ENCODE measurements around the gene HEPHL1. TPM values are rescaled to one million over a fixed set of nuclear protein-coding genes. Genes with fewer than 3 reads are reported as not detected.

The HEPHL1 gene
- total and polyA plus RNA-seq, 2 donors (not counting 1 experiment from before 2014, with no cell fraction given) = not detected

GRCh38 chr11:94000659-94001058, 20.5 kb upstream of the HEPHL1 start:
- no peaks in the 10 kb centered on the region for H3K27me3 ChIP-seq (replicated peaks in 1 of 4; ENCODE audit: control extremely low read depth in 1 of 4, control insufficient read depth in 3 of 4, insufficient read depth in 4 of 4, low read length in 3 of 4)
- H3K4me3 ChIP-seq (ENCODE audit: control extremely low read depth in 1 of 5, extremely low read depth in 1 of 5, insufficient read depth in 1 of 5, low read depth in 2 of 5, low read length in 4 of 5) = no peak overlapping the region
- H2AFZ ChIP-seq (ENCODE audit: insufficient read depth, low read depth, low read length, poor library complexity, severe bottlenecking) = no peak overlapping the region
- TF ChIP-seq CTCF (IDR thresholded peaks at IDR 0.05) = no peak
- no peak for TF ChIP-seq EZH2 (IDR thresholded peaks at IDR 0.05; ENCODE audit: borderline replicate concordance, insufficient read depth, low read depth, low read length, poor library complexity, severe bottlenecking)
- Mint-ChIP-seq H3K9me3 (ENCODE audit: insufficient read depth) (peaks cover 11% of the 10 kb centered on the region), H3K4me3 (no peak overlapping the region), H3K27ac (no peak overlapping the region), H3K4me1 (no peaks in the 10 kb centered on the region), H3K27me3 (peaks cover 3% of the 10 kb centered on the region)
- H3K4me2 ChIP-seq (replicated peaks; ENCODE audit: low read depth, low read length, poor library complexity, severe bottlenecking) = no peak overlapping the region
- no peak overlapping the region for H3K27ac ChIP-seq (ENCODE audit: low read length in 2 of 2)
- no CpG with 5 or more reads among the region's 2 CpGs for WGBS (ENCODE audit: insufficient coverage)
- no peaks in the 10 kb centered on the region for H3K4me1 ChIP-seq (ENCODE audit: control insufficient read depth in 2 of 2, insufficient read depth in 2 of 2, low read length in 2 of 2)
- intact Hi-C loops (cut with micrococcal nuclease) = no loop called here
- no peaks in the 10 kb centered on the region for H4K20me1 ChIP-seq (ENCODE audit: control insufficient read depth, insufficient read depth, low read length, poor library complexity, severe bottlenecking)
- no peak for DNase-seq
- no peak overlapping the region for H3K9ac ChIP-seq (ENCODE audit: low read length)
- H3K9me3 ChIP-seq (ENCODE audit: control extremely low read depth in 1 of 3, control insufficient read depth in 2 of 3, insufficient read depth in 1 of 3, low read length in 2 of 3) = peaks cover 0 to 5% (median 0%) of the 10 kb centered on the region in 3 donors
- ChIA-PET POLR2A (no interaction called here), CTCF (no interaction called here)
- ATAC-seq (ENCODE audit: low read depth) = no peak
- no peaks in the 10 kb centered on the region for H3K36me3 ChIP-seq (replicated peaks in 1 of 2; ENCODE audit: control extremely low read depth in 1 of 2, control insufficient read depth in 1 of 2, extremely low read depth in 1 of 2, insufficient read depth in 2 of 2, low read length in 1 of 2)
- H3K79me2 ChIP-seq (ENCODE audit: control insufficient read depth, insufficient read depth, low read length) = no peaks in the 10 kb centered on the region

DNA sequence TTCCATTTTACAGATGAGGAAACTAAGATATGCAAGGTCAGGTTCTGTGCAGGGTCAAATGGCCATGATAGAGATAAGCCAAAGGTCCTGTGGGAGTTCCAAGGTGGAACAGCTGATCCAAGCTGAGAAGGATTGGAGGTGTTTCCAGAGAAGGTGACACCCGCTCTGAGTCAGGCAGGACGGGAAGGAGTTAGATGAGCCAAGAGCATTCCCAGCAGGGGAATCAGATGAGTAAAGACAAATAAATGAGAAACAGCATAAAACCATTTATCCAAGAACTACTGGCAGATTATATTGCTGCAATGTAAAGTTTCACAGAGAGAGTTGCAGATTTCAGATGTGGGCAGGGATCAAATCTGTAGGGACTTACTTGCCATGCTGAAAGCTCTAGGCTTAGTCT, 18.9 kb upstream of the HEPHL1 start:
- Mint-ChIP-seq H3K4me3 (no peak overlapping the region), H3K9me3 (ENCODE audit: insufficient read depth) (peaks cover 11% of the 10 kb centered on the region), H3K27ac (no peak overlapping the region), H3K27me3 (peaks cover 3% of the 10 kb centered on the region), H3K4me1 (no peaks in the 10 kb centered on the region)
- Histone ChIP-seq H3K4me3 (ENCODE audit: control extremely low read depth in 1 of 5, extremely low read depth in 1 of 5, insufficient read depth in 1 of 5, low read depth in 2 of 5, low read length in 4 of 5) (no peak overlapping the region), H3K27ac (ENCODE audit: low read length in 2 of 2) (no peak overlapping the region), H3K4me2 (replicated peaks; ENCODE audit: low read depth, low read length, poor library complexity, severe bottlenecking) (no peak overlapping the region), H2AFZ (ENCODE audit: insufficient read depth, low read depth, low read length, poor library complexity, severe bottlenecking) (no peak overlapping the region), H3K79me2 (ENCODE audit: control insufficient read depth, insufficient read depth, low read length) (no peaks in the 10 kb centered on the region), H3K27me3 (replicated peaks in 1 of 4; ENCODE audit: control extremely low read depth in 1 of 4, control insufficient read depth in 3 of 4, insufficient read depth in 4 of 4, low read length in 3 of 4) (no peaks in the 10 kb centered on the region), H4K20me1 (ENCODE audit: control insufficient read depth, insufficient read depth, low read length, poor library complexity, severe bottlenecking) (no peaks in the 10 kb centered on the region), H3K36me3 (replicated peaks in 1 of 2; ENCODE audit: control extremely low read depth in 1 of 2, control insufficient read depth in 1 of 2, extremely low read depth in 1 of 2, insufficient read depth in 2 of 2, low read length in 1 of 2) (no peaks in the 10 kb centered on the region), H3K9ac (ENCODE audit: low read length) (no peak overlapping the region), H3K9me3 (ENCODE audit: control extremely low read depth in 1 of 3, control insufficient read depth in 2 of 3, insufficient read depth in 1 of 3, low read length in 2 of 3) (peaks cover 0 to 3% (median 0%) of the 10 kb centered on the region in 3 donors), H3K4me1 (ENCODE audit: control insufficient read depth in 2 of 2, insufficient read depth in 2 of 2, low read length in 2 of 2) (no peaks in the 10 kb centered on the region)
- POLR2A ChIA-PET = no interaction called here
- intact Hi-C loops (cut with micrococcal nuclease) = no loop called here
- CTCF ChIA-PET = no interaction called here
- DNase-seq (no peak), ATAC-seq (ENCODE audit: low read depth) (no peak)
- no CpG with 5 or more reads among the region's 2 CpGs for WGBS (ENCODE audit: insufficient coverage)
- TF ChIP-seq EZH2 (IDR thresholded peaks at IDR 0.05; ENCODE audit: borderline replicate concordance, insufficient read depth, low read depth, low read length, poor library complexity, severe bottlenecking) = no peak
- TF ChIP-seq CTCF (IDR thresholded peaks at IDR 0.05) = no peak

Measured in B cell (primary cell).